CMK (cell line): ENCODE data around the gene FILIP1L.
A peak's percentile ranks its signal among the peaks of the same experiment; 100 is the strongest.

Experiments
- DNase-seq: peaks from one replicate; pipeline ENCODE4 v3.0.0-alpha.2; 2010; ENCODE audit warnings: low read depth

FILIP1L gene

DNA sequence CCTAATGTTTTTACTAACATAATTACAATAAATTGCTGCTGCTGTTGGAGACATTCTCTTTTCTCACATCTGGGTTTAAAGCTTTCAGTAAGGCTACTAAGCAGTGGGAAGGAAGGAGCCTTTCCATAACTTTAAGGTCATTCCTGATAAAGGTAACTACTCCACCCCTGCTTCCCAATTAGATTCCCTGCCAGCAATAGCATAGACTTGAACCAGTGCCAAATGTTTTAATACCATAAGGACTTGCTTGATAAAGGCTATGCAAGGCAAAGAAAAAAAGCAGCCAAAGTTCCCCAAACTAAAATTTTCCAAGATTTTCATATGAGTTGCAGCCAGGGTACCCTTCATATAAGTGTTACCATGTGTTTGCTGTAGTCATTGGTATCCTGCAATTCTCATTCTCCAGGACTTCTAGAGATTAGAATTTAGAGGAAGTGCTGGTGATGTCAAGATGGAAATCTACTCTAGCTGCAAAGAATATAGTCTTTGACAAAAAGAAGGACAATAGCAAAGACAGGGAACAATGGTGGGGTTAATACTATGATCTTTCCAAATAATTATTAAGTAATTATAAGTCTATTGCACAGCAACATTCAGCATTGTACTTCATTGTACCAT lies 106.1 kb downstream of the FILIP1L start:
- peak; percentile 5 for DNase-seq

DNA sequence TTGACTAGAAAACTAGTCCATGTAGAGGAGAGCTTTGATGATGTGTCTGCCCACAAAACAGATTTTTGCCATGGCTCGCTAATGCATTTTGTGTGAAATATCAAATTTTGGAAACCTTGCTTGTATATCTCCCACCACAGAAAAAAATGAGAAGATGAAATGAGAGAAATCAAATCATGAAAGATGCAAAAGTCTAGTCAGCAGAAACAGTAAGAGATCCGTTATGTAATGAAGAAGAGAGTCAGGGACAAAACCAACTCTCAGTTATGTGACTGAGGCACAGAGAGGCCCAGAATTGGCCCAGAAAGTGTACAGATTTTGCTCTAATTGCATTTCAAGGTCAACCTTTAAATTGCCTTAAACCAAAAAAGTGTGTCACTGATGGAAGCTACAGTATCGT lies 107.0 kb downstream of the FILIP1L start:
- DNase-seq, result no peak

GRCh38 chr3:100006570-100007271 lies 107.6 kb downstream of the FILIP1L start:
- DNase-seq, result no peak

DNA sequence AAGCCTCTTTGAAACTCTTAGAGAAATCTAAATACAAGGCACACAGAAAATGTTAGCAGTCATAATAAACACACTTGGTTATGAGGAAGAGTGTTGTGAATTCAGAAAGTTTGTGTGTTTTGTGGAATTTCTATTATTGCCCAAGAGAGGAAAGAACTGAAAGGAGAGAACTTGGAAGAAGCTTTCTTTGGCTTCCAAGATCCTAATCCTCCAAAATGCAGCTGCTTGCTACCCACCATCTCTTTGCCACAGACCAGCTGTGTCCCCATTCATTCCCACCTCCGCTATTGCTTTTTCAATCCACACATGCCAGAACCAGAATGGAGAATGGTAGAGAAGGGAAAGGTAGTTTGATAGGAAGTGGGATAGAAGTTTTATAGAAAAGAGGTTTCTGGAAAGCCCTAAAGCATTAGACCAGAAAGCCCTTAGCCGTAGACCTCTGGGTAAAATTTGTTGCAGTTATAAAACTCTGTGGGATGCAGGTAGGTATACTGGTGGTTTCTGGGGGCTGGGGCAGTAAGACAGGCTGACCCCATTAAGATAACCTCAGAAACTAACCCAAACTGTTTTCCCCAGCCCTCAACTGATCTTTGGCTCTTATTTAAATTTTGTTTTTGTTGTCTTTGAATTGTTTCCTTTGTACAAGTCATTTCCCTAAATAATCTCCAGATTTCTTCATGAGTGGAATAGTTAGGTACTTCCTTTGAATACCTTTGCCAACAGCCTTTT lies 108.5 kb downstream of the FILIP1L start:
- DNase-seq, result no peak

GRCh38 chr3:100004931-100005330 lies 109.4 kb downstream of the FILIP1L start:
- DNase-seq, result no peak

- DNase-seq, result no peak
These were observed 110.4 kb downstream of the FILIP1L start for GRCh38 chr3:100003609-100004503.

DNA sequence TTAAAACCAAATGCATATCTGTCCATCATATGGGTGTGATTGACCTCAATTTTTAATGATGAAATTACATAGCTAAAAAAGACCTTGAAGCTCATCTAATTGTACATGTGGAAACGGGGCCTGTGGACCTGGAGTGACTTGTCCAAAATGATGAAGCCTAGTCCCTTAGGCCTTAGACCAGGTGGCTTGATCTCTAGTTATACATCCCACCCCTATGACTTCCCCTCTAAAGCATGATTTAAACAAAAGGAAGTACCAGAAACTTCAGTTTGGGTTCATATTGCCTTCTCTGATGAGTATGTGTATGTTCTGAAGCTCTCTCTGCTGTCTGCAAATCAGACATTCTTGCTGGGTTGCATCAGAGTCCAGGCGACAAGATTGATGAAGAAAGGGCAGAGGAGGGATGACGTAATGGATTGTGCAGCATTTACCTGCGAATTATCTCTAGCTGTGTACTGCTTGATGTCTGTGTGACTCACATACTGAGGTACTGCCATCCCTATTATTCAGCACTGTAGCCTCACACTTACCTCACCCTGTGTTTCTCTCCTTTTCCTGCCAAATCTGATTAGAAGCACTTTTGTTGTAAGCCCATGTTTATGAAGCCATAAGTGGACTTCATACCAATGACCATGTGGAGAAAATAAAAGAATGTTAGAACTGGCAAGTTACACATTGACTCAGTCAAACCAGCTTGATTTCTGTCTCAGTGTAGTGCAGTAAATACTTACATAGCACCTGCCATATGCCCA lies 111.5 kb downstream of the FILIP1L start:
- no peak for DNase-seq

DNA sequence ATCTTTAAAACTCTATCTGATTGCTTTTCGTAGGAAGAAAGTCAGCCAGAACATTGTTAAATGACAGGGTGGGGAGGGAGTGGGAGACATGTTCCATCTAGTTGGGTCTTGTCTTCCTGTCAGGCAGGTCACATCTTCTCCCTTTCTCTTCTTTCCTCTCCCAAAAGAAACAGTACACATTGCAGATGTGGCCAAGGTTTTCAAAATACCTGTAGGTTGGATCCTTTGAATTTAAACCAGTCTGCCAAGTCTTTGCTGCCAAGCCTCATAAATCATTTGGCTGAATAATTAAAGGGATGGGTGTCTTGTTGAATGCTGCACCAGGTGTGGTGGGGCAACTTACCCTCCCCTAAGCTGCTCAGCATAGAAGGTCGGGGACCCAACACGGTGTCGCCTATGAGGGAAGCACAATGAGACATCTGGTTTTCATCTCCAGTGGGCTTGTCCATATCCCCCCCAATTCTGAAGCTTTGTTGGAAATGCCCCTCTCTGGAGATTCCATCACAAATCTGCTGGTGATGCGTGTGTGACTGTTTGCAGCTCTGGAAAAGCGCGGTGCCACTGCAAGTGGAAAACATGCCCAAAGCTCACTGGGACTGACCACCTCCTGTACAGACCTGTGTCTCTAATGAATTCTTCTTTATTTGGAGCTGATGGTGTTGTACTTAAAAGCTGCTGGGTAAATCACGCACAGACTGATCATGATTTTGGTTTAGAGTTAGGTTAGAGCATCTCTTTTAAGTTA lies 112.6 kb downstream of the FILIP1L start:
- DNase-seq, result no peak

- no peak for DNase-seq
These were observed 113.2 kb downstream of the FILIP1L start for GRCh38 chr3:100001083-100001482.

- no peak for DNase-seq
These were observed 114.8 kb downstream of the FILIP1L start for GRCh38 chr3:99999536-99999935.

- no peak for DNase-seq
These were observed 117.0 kb downstream of the FILIP1L start for GRCh38 chr3:99997293-99997692.

DNA sequence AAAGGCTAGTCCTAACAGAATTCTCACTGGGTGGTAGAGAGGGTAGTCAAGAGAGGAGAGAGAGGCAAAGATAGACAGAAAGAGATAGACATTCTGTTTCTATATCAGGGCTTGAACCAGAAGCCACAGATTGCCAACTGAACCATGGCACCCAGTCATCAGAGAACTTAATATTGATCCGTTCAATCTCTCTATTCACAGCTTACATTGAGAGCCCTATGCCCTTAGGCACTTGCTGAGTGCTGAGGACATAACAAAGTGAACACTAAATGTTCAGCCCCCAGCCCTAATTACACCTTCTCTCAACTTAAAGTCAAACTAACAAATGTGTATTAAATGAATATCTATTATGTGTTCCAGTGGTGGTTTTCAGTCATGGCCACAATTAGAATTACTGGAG lies 124.1 kb downstream of the FILIP1L start:
- no peak for DNase-seq

DNA sequence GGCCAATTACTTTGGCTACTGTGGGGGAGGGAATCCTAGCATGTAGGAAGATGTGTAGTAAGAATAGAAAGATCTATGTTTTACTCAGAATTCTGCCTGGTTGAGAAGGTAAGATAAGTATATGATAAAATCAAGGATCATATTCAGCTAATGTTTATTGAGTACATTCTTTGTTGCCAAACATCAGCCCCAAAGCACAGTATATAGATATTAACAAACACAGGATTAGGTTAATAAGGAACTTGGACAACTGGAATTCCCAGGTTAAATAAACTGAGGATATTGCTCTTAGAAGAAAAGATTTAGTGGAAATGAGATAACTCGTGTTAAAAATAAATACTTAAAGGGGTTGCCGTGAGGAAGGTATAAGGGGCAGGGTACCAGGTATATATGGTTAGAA lies 129.6 kb downstream of the FILIP1L start:
- no peak for DNase-seq

- DNase-seq, result no peak
These were observed 130.2 kb downstream of the FILIP1L start for GRCh38 chr3:99984139-99984538.

DNA sequence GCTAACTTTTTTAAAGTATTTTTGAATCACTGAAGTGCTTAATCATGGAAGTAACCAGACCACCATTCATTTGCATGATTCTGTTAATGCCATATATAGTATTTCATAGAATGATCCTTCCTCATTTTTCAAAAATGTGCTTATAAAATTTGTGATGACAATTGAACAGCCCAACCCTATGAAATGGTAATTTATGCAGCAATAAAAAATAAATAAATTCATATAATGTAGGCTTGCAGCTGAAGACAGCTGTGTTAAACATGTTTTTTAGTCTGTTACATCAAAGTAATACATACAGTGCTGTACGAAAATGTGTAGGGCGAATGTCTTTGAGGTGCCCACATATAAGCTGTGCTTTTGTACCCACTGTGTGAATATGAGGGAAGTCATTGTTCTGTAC lies 131.7 kb downstream of the FILIP1L start:
- DNase-seq, result no peak

GRCh38 chr3:99981138-99981537 lies 133.2 kb downstream of the FILIP1L start:
- no peak for DNase-seq

DNA sequence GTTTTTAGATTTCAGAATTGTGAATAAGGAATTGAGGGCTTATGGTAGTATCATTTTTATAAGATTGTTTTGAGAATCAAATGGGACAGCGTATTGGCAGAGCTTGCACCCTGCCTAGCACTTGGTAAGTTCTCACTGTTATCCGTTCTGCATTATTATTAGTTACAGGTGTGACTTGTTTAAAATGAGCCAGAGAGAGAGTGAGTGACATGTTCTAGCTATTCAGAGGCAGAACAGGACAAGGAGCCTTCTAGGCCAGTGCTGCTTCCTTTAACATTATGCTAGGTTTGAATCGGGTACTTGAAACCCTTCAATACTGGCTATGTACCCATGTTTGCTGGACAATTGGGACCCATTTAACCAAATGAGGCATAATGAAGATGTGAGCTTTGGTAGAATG lies 133.7 kb downstream of the FILIP1L start:
- DNase-seq, result no peak

GRCh38 chr3:99978221-99978620 lies 136.1 kb downstream of the FILIP1L start:
- no peak for DNase-seq

GRCh38 chr3:99976584-99976983 lies 137.7 kb downstream of the FILIP1L start:
- DNase-seq, result no peak

DNA sequence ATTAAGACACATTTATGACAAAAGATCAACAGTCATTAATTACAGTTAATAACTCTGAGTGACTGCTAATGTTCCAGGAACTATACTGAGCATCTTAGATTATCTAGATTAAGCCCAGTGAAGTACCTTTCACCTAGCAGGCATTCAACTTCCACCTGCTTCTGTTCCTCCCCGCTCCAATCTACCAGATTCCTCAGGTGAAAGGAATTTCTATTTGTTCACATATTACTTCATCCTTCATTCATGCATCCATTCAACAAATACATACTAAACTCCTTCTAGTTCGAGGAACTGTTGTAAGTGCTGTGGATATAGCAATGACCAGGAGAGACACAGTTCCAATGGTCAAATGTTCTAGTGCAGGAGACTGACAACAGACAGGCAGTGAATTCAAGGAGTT lies 139.3 kb downstream of the FILIP1L start:
- no peak for DNase-seq
